Endometrium (tissue), 2 donors: ENCODE measurements around the gene CD38.

Experiments used
- FAIRE-seq: peaks from 2 replicates; lab custom pipeline; 2012; peaks lifted over from hg19 to GRCh38; lab: Jason Lieb, UNC
- donor health status: control.
- donor health status: control.

The CD38 gene

DNA sequence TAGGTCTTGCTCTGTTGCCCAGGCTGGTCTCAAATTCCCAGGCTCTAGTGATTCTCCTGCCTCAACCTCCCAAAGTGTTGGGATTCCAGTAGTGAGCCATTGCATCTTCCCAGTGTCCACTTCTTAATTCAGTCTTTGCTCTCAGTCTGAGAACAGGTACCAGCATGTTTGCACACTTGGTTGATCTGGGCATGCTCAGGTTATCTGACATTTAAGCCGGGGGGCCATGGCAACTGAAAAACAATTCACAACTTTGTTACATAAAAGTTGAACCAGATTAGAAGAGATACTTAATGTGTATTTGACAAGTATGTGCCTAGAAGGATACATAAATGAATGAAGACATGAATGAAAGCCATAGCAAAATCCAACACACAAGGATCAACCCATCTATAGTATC, 121.4 kb downstream of the CD38 start:
- no peak for FAIRE-seq

DNA sequence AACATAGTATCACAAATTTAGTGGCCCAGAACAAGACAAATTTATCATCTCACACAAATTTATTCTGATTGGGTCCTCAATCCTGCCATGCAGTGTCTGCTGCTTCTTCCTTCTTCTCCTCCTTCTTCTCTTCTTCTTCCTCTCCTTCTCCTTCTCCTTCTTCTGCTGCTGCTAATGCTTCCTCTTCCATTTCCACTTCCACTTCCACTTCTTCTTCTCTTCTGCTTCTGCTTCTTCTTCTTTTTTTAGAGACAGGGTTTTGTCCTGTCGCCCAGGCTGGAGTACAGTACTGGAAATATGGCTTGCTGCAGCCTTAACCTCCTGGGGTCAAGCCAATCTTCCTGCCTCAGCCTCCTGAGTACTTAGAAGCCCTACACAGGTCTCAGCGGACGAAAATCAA, 122.9 kb downstream of the CD38 start:
- FAIRE-seq: no peak

DNA sequence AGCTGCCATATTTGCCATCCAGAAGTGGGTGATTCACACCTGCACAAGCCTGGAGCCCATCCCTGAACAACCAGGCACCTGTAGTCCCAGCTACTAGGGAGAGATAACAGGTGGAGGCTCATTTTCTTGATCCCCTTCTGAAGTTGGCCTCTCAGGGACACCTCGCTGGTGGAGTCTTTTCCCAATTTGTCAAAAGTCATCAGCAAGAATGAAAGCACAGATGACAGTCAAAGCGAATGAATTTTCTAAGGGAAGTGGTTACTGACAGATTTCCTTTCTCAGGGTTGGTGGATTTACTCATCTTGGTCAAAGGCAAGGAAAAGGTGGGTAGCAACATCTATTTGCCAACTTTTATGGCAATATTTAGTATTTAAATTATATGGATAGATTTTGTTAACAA, 123.9 kb downstream of the CD38 start:
- no peak for FAIRE-seq

DNA sequence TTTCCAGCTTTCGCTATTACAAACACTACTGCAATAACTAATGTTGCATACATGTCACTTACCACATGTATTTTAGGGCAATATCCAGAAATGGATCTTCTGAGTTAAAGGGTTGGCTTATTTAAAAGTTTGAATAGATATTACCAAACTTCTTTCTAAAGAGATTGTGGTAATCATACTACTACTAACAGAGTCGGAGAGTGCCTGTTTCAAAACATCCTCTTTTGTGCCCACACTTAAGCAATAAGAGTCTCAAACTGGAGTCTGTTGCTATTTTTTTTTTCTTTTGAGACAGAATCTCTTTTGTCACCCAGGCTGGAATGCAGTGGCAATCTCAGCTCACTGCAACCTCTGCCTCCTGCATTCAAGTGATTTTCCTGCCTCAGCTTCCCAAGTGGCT, 124.6 kb downstream of the CD38 start:
- FAIRE-seq: no peak
